WTC11 (cell line): ENCODE measurements around the gene TBCE. TPM values are rescaled to one million over a fixed set of nuclear protein-coding genes. Genes with fewer than 3 reads are reported as not detected.

Source experiments
- ATAC-seq: fragments of 200-7000 bp; cut with Tn5 transposase; 2 replicates; pipeline ENCODE4 v1.10.0; 2021; ENCODE audit warnings: mild to moderate bottlenecking, moderate library complexity
- CTCF ChIA-PET: fragments of 300-600 bp; sonication (Branson Sonifier 250); formaldehyde crosslinking; loops from one replicate; lab custom pipeline; 2021; ENCODE audit warnings: antibody characterized with exemption; lab: Charles Lee
- POLR2A ChIA-PET: fragments of 350-600 bp; sonication (Branson Sonifier 250); formaldehyde crosslinking; loops from one replicate; lab custom pipeline; 2021; ENCODE audit warnings: antibody characterized with exemption; lab: Charles Lee
- DNase-seq: peaks from one replicate; pipeline ENCODE4 v3.0.0; 2021; ENCODE audit warnings: low spot score
- H3K27ac Mint-ChIP-seq: 2 replicates; pipeline ENCODE4 v1.8.0; 2021; ENCODE audit warnings: mixed read lengths
- H3K27me3 Mint-ChIP-seq: 2 replicates; pipeline ENCODE4 v1.8.0; 2021; ENCODE audit warnings: low read depth, mild to moderate bottlenecking, moderate library complexity, mixed read lengths
- H3K36me3 Mint-ChIP-seq: 2 replicates; pipeline ENCODE4 v1.8.0; 2021; ENCODE audit warnings: mixed read lengths
- H3K4me1 Mint-ChIP-seq: 2 replicates; pipeline ENCODE4 v1.8.0; 2022; ENCODE audit warnings: mixed read lengths
- H3K4me3 Mint-ChIP-seq: 2 replicates; pipeline ENCODE4 v1.8.0; 2021; ENCODE audit warnings: mild to moderate bottlenecking, moderate library complexity, mixed read lengths
- H3K9me3 Mint-ChIP-seq: 2 replicates; pipeline ENCODE4 v1.8.0; 2021; ENCODE audit warnings: mixed read lengths
- FOXP1 ChIP-seq: sonication (generic); formaldehyde crosslinking; IDR thresholded peaks from 2 replicates; pipeline ENCODE4 v1.8.0; 2022; ENCODE audit warnings: missing genetic modification reagents, mild to moderate bottlenecking, moderate library complexity, borderline replicate concordance
- GABPB1 ChIP-seq: sonication (generic); formaldehyde crosslinking; IDR thresholded peaks from 2 replicates; pipeline ENCODE4 v1.8.1; 2023; ENCODE audit warnings: mild to moderate bottlenecking, missing genetic modification reagents
- PRRX2 ChIP-seq: fragments of 250-450 bp; sonication (Bioruptor Pico); IDR thresholded peaks from 2 replicates; pipeline ENCODE4 v1.8.0; 2021; ENCODE audit warnings: mild to moderate bottlenecking
- RELA ChIP-seq: sonication (generic); formaldehyde crosslinking; IDR thresholded peaks from 2 replicates; pipeline ENCODE4 v1.8.1; 2022; ENCODE audit warnings: missing genetic modification reagents, mild to moderate bottlenecking, borderline replicate concordance
- RORB ChIP-seq: fragments of 250-450 bp; sonication (Bioruptor Pico); IDR thresholded peaks from 2 replicates; pipeline ENCODE4 v1.9.0; 2021; ENCODE audit warnings: mild to moderate bottlenecking
- STAT6 ChIP-seq: sonication (generic); formaldehyde crosslinking; conservative IDR thresholded peaks from 2 replicates; pipeline ENCODE4 v1.8.1; 2023; ENCODE audit warnings: mild to moderate bottlenecking, low read depth, missing genetic modification reagents, moderate library complexity
- TEAD1 ChIP-seq: sonication (generic); formaldehyde crosslinking; IDR thresholded peaks from 2 replicates; pipeline ENCODE4 v1.8.0; 2022; ENCODE audit warnings: mild to moderate bottlenecking, missing genetic modification reagents
- ZBTB21 ChIP-seq: sonication (generic); formaldehyde crosslinking; IDR thresholded peaks from 2 replicates; pipeline ENCODE4 v1.8.1; 2023; ENCODE audit warnings: mild to moderate bottlenecking, missing genetic modification reagents, borderline replicate concordance
- ZMAT4 ChIP-seq: fragments of 250-450 bp; sonication (Bioruptor Pico); IDR thresholded peaks from 2 replicates; pipeline ENCODE4 v1.9.0; 2021; ENCODE audit warnings: mild to moderate bottlenecking
- ZNF219 ChIP-seq: sonication (generic); formaldehyde crosslinking; IDR thresholded peaks from 2 replicates; pipeline ENCODE4 v1.8.0; 2023; ENCODE audit warnings: missing genetic modification reagents, mild to moderate bottlenecking, borderline replicate concordance
- ZNF423 ChIP-seq: fragments of 250-450 bp; sonication (Bioruptor Pico); IDR thresholded peaks from 2 replicates; pipeline ENCODE4 v2.1.2; 2022; ENCODE audit warnings: mild to moderate bottlenecking, moderate library complexity
- total RNA-seq: library from RNA; stranded (reverse); gene quantifications from 3 replicates; pipeline ENCODE4 v1.2.3, GENCODE V29; 2021
- TF ChIP-seq, protein P1 (sequence below): sonication (generic); formaldehyde crosslinking; IDR thresholded peaks from 2 replicates; pipeline ENCODE4 v1.8.1; 2023; ENCODE audit warnings: mild to moderate bottlenecking, missing genetic modification reagents, borderline replicate concordance
- TF ChIP-seq, protein P2 (sequence below): sonication (generic); formaldehyde crosslinking; IDR thresholded peaks from 2 replicates; pipeline ENCODE4 v1.8.0; 2022; ENCODE audit warnings: mild to moderate bottlenecking, missing genetic modification reagents
- TF ChIP-seq, protein P3 (sequence below): fragments of 250-450 bp; sonication (Bioruptor Pico); IDR thresholded peaks from 2 replicates; pipeline ENCODE4 v1.9.0; 2021; ENCODE audit warnings: mild to moderate bottlenecking, borderline replicate concordance

Gene TBCE
- total RNA-seq, 1 experiment from 2014 or later, result 34.8 TPM

- ATAC-seq, result no peak
- no peaks in the 10 kb centered on the region for H3K9me3 Mint-ChIP-seq
- TF ChIP-seq TEAD1 (CRISPR knock-in tag) (no peak), FOXP1 (CRISPR knock-in tag) (no peak), STAT6 (no peak), PRRX2 (no peak)
- TF ChIP-seq, all 79 proteins: peak for 0
- CTCF ChIA-PET, result no interaction called here
- no peaks in the 10 kb centered on the region for H3K27me3 Mint-ChIP-seq
- DNase-seq, result no peak
- peaks cover 10% of the 10 kb centered on the region for H3K36me3 Mint-ChIP-seq
- POLR2A ChIA-PET, result no interaction called here
- peaks cover 7% of the 10 kb centered on the region for H3K4me1 Mint-ChIP-seq
- no peak overlapping the region for H3K4me3 Mint-ChIP-seq
- H3K27ac Mint-ChIP-seq, result peak overlapping the region; percentile 76; the same call in 1 of the 2 replicates
These were observed 36.4 kb downstream of the TBCE start for GRCh38 chr1:235403593-235403992.

- no peaks in the 10 kb centered on the region for H3K27me3 Mint-ChIP-seq
- no peak overlapping the region for H3K4me3 Mint-ChIP-seq
- no peaks in the 10 kb centered on the region for H3K9me3 Mint-ChIP-seq
- no peak for ATAC-seq
- peaks cover 10% of the 10 kb centered on the region for H3K36me3 Mint-ChIP-seq
- TF ChIP-seq, protein P1, sequence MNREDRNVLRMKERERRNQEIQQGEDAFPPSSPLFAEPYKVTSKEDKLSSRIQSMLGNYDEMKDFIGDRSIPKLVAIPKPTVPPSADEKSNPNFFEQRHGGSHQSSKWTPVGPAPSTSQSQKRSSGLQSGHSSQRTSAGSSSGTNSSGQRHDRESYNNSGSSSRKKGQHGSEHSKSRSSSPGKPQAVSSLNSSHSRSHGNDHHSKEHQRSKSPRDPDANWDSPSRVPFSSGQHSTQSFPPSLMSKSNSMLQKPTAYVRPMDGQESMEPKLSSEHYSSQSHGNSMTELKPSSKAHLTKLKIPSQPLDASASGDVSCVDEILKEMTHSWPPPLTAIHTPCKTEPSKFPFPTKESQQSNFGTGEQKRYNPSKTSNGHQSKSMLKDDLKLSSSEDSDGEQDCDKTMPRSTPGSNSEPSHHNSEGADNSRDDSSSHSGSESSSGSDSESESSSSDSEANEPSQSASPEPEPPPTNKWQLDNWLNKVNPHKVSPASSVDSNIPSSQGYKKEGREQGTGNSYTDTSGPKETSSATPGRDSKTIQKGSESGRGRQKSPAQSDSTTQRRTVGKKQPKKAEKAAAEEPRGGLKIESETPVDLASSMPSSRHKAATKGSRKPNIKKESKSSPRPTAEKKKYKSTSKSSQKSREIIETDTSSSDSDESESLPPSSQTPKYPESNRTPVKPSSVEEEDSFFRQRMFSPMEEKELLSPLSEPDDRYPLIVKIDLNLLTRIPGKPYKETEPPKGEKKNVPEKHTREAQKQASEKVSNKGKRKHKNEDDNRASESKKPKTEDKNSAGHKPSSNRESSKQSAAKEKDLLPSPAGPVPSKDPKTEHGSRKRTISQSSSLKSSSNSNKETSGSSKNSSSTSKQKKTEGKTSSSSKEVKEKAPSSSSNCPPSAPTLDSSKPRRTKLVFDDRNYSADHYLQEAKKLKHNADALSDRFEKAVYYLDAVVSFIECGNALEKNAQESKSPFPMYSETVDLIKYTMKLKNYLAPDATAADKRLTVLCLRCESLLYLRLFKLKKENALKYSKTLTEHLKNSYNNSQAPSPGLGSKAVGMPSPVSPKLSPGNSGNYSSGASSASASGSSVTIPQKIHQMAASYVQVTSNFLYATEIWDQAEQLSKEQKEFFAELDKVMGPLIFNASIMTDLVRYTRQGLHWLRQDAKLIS (CRISPR knock-in tag), result no peak
- TF ChIP-seq FOXP1 (CRISPR knock-in tag) (no peak), RORB (CRISPR knock-in tag) (no peak), GABPB1 (CRISPR knock-in tag) (no peak)
- TF ChIP-seq, protein P2, sequence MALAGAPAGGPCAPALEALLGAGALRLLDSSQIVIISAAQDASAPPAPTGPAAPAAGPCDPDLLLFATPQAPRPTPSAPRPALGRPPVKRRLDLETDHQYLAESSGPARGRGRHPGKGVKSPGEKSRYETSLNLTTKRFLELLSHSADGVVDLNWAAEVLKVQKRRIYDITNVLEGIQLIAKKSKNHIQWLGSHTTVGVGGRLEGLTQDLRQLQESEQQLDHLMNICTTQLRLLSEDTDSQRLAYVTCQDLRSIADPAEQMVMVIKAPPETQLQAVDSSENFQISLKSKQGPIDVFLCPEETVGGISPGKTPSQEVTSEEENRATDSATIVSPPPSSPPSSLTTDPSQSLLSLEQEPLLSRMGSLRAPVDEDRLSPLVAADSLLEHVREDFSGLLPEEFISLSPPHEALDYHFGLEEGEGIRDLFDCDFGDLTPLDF, result no peak
- POLR2A ChIA-PET, result no interaction called here
- peaks cover 6% of the 10 kb centered on the region for H3K4me1 Mint-ChIP-seq
- CTCF ChIA-PET, result interaction anchor here (0.6 kb wide), 1 partner anchor 250 kb away, joined by 3 read pairs; no protein-coding TSS in a partner anchor
- peak overlapping the region; percentile 81; the same call in 1 of the 2 replicates for H3K27ac Mint-ChIP-seq
- DNase-seq, result no peak
These were observed 37.0 kb downstream of the TBCE start for GRCh38 chr1:235404190-235404589.

GRCh38 chr1:235407419-235407818 is 40.2 kb downstream of the TBCE start:
- ATAC-seq, result no peak
- Mint-ChIP-seq H3K4me3 (no peak overlapping the region), H3K27me3 (no peaks in the 10 kb centered on the region), H3K9me3 (0 out of 2 replicates have a peak, but pooled peaks cover 3% of the 10 kb centered on the region), H3K4me1 (peaks cover 4% of the 10 kb centered on the region), H3K36me3 (peaks cover 5% of the 10 kb centered on the region), H3K27ac (peak overlapping the region; percentile 70)
- ChIA-PET CTCF (no interaction called here), POLR2A (no interaction called here)
- no peak for DNase-seq
- TF ChIP-seq ZNF423 (CRISPR knock-in tag), result no peak
- no peak for TF ChIP-seq ZBTB21
- TF ChIP-seq ZNF219, result no peak
- no peak for TF ChIP-seq RELA
- TF ChIP-seq, protein P2, result no peak
- TF ChIP-seq ZMAT4 (CRISPR knock-in tag), result no peak
- TF ChIP-seq, protein P3, sequence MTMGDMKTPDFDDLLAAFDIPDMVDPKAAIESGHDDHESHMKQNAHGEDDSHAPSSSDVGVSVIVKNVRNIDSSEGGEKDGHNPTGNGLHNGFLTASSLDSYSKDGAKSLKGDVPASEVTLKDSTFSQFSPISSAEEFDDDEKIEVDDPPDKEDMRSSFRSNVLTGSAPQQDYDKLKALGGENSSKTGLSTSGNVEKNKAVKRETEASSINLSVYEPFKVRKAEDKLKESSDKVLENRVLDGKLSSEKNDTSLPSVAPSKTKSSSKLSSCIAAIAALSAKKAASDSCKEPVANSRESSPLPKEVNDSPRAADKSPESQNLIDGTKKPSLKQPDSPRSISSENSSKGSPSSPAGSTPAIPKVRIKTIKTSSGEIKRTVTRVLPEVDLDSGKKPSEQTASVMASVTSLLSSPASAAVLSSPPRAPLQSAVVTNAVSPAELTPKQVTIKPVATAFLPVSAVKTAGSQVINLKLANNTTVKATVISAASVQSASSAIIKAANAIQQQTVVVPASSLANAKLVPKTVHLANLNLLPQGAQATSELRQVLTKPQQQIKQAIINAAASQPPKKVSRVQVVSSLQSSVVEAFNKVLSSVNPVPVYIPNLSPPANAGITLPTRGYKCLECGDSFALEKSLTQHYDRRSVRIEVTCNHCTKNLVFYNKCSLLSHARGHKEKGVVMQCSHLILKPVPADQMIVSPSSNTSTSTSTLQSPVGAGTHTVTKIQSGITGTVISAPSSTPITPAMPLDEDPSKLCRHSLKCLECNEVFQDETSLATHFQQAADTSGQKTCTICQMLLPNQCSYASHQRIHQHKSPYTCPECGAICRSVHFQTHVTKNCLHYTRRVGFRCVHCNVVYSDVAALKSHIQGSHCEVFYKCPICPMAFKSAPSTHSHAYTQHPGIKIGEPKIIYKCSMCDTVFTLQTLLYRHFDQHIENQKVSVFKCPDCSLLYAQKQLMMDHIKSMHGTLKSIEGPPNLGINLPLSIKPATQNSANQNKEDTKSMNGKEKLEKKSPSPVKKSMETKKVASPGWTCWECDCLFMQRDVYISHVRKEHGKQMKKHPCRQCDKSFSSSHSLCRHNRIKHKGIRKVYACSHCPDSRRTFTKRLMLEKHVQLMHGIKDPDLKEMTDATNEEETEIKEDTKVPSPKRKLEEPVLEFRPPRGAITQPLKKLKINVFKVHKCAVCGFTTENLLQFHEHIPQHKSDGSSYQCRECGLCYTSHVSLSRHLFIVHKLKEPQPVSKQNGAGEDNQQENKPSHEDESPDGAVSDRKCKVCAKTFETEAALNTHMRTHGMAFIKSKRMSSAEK (CRISPR knock-in tag), result no peak
